ENCODE data around the gene EMILIN2.
"Not testable (repeated sequence)": the region's sequence is repeated elsewhere in the genome, so short reads cannot be mapped to it uniquely, and the experiment has no call there.

- not testable (repeated sequence) for TF ChIP-seq POLR2AphosphoS5, EP300, POLR2A (IDR thresholded peaks at IDR 0.05)
- TF ChIP-seq, protein P1, sequence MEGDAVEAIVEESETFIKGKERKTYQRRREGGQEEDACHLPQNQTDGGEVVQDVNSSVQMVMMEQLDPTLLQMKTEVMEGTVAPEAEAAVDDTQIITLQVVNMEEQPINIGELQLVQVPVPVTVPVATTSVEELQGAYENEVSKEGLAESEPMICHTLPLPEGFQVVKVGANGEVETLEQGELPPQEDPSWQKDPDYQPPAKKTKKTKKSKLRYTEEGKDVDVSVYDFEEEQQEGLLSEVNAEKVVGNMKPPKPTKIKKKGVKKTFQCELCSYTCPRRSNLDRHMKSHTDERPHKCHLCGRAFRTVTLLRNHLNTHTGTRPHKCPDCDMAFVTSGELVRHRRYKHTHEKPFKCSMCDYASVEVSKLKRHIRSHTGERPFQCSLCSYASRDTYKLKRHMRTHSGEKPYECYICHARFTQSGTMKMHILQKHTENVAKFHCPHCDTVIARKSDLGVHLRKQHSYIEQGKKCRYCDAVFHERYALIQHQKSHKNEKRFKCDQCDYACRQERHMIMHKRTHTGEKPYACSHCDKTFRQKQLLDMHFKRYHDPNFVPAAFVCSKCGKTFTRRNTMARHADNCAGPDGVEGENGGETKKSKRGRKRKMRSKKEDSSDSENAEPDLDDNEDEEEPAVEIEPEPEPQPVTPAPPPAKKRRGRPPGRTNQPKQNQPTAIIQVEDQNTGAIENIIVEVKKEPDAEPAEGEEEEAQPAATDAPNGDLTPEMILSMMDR (IDR thresholded peaks at IDR 0.05), result not testable (repeated sequence)
These were observed 5.7 kb downstream of the EMILIN2 start for GRCh38 chr18:2852460-2852859.
